B cell (primary cell): Measurements from ENCODE around the gene CSNK1G1. TPM values are rescaled to one million over a fixed set of nuclear protein-coding genes. Genes with fewer than 3 reads are reported as not detected.

Experiments
- ATAC-seq: fragments of 200-7000 bp; cut with Tn5 transposase; one replicate; pipeline ENCODE4 v1.10.0; 2021; ENCODE audit warnings: low read depth, mild to moderate bottlenecking, moderate number of reproducible peaks, moderate library complexity
- CTCF ChIA-PET: fragments of 350-600 bp; sonication (Branson Sonifier 250); formaldehyde crosslinking; loops from one replicate; lab custom pipeline; 2021; ENCODE audit warnings: antibody characterized with exemption, inconsistent platforms; lab: Charles Lee
- POLR2A ChIA-PET: fragments of 350-600 bp; sonication (Branson Sonifier 250); formaldehyde crosslinking; loops from one replicate; lab custom pipeline; 2021; ENCODE audit warnings: antibody characterized with exemption; lab: Charles Lee
- DNase-seq: peaks from one replicate; pipeline ENCODE4 v3.0.0; 2013
- H2AFZ ChIP-seq: 2 replicates; pipeline ENCODE4 v1.6.1; 2012; ENCODE audit warnings: mild to moderate bottlenecking, low read depth, low read length; ENCODE audit not compliant: insufficient read depth, poor library complexity, severe bottlenecking
- H3K27ac ChIP-seq, 2 donors: 1 replicate in 1 of 2; 2 replicates in 1 of 2; pipeline ENCODE4 v1.5.1; 2012 to 2013; ENCODE audit warnings: low read length in 2 of 2, mild to moderate bottlenecking in 2 of 2, moderate library complexity in 1 of 2
- H3K27me3 ChIP-seq, 4 experiments: fragments of 200-600 bp in 1 of 4; sonication (generic) in 1 of 4; replicated peaks in 1 of 4; 1 replicate in 2 of 4; 2 replicates in 2 of 4; pipeline versions ENCODE4 v1.6.1 to v1.7.0; 2013 to 2016; ENCODE audit warnings: low read length in 3 of 4, mild to moderate bottlenecking in 2 of 4, mixed read lengths in 1 of 4, moderate library complexity in 1 of 4; ENCODE audit not compliant: insufficient read depth in 4 of 4, control insufficient read depth in 3 of 4; ENCODE audit errors: control extremely low read depth in 1 of 4
- H3K36me3 ChIP-seq, 2 experiments: replicated peaks in 1 of 2; 1 replicate in 1 of 2; 2 replicates in 1 of 2; pipeline versions ENCODE4 v1.6.1 to v1.7.1; 2013; ENCODE audit warnings: low read length in 1 of 2; ENCODE audit not compliant: insufficient read depth in 2 of 2, control insufficient read depth in 1 of 2; ENCODE audit errors: control extremely low read depth in 1 of 2, extremely low read depth in 1 of 2
- H3K4me1 ChIP-seq, 2 donors: fragments of 200-600 bp in 1 of 2; sonication (generic) in 1 of 2; 1 replicate in 1 of 2; 2 replicates in 1 of 2; pipeline versions ENCODE4 v1.5.1 to v1.6.1; 2013 to 2017; ENCODE audit warnings: low read length in 2 of 2; ENCODE audit not compliant: control insufficient read depth in 2 of 2, insufficient read depth in 2 of 2
- H3K4me2 ChIP-seq: replicated peaks from 2 replicates; pipeline ENCODE3; 2012; ENCODE audit warnings: mild to moderate bottlenecking, low read depth, low read length; ENCODE audit not compliant: poor library complexity, severe bottlenecking
- H3K4me3 ChIP-seq, 5 experiments: fragments of 200-600 bp in 1 of 5; sonication (generic) in 1 of 5; 1 replicate in 3 of 5; 2 replicates in 2 of 5; pipeline versions ENCODE4 v1.5.1 to v1.7.0; 2011 to 2016; ENCODE audit warnings: low read length in 4 of 5, mild to moderate bottlenecking in 4 of 5, low read depth in 2 of 5, control low read depth in 1 of 5, moderate library complexity in 1 of 5; ENCODE audit not compliant: insufficient read depth in 1 of 5; ENCODE audit errors: control extremely low read depth in 1 of 5, extremely low read depth in 1 of 5
- H3K79me2 ChIP-seq: fragments of 200-600 bp; sonication (generic); one replicate; pipeline ENCODE4 v1.6.0; 2016; ENCODE audit warnings: low read length; ENCODE audit not compliant: control insufficient read depth, insufficient read depth
- H3K9ac ChIP-seq: fragments of 200-600 bp; sonication (generic); 2 replicates; pipeline ENCODE4 v1.6.1; 2017; ENCODE audit warnings: mild to moderate bottlenecking, low read length, moderate library complexity
- H3K9me3 ChIP-seq, 3 donors: one replicate each; pipeline versions ENCODE4 v1.6.1 to v1.7.1; 2013; ENCODE audit warnings: low read length in 2 of 3; ENCODE audit not compliant: control insufficient read depth in 2 of 3, insufficient read depth in 1 of 3; ENCODE audit errors: control extremely low read depth in 1 of 3
- H4K20me1 ChIP-seq: 2 replicates; pipeline ENCODE4 v1.6.0; 2012; ENCODE audit warnings: mild to moderate bottlenecking, low read length; ENCODE audit not compliant: insufficient read depth, control insufficient read depth, poor library complexity, severe bottlenecking
- H3K27ac Mint-ChIP-seq: one replicate; pipeline ENCODE4 v1.8.0; 2021; ENCODE audit warnings: mixed read lengths
- H3K27me3 Mint-ChIP-seq: one replicate; pipeline ENCODE4 v1.8.0; 2021; ENCODE audit warnings: mixed read lengths
- H3K4me1 Mint-ChIP-seq: one replicate; pipeline ENCODE4 v1.8.0; 2021; ENCODE audit warnings: mixed read lengths
- H3K4me3 Mint-ChIP-seq: one replicate; pipeline ENCODE4 v1.8.0; 2021; ENCODE audit warnings: mixed read lengths
- H3K9me3 Mint-ChIP-seq: one replicate; pipeline ENCODE4 v1.8.0; 2022; ENCODE audit warnings: mixed read lengths; ENCODE audit not compliant: insufficient read depth
- EZH2 ChIP-seq: IDR thresholded peaks from 2 replicates; pipeline ENCODE4 v1.6.1; 2012; ENCODE audit warnings: borderline replicate concordance, low read depth, mild to moderate bottlenecking, moderate library complexity, low read length; ENCODE audit not compliant: insufficient read depth, poor library complexity, severe bottlenecking
- WGBS: methylation state at CpG from one replicate; pipeline ENCODE4 v1.1.5; 2013; ENCODE audit warnings: missing lambda C conversion rate; ENCODE audit not compliant: insufficient coverage; 5-methylcytosine and 5-hydroxymethylcytosine counted together
- intact Hi-C: fragments of 100-400 bp; cut with micrococcal nuclease; formaldehyde crosslinking; loops from one replicate; pipeline ENCODE4 v1.10.0; 2022
- polyA plus RNA-seq: library from polyadenylated mRNA; depleted of rRNA; stranded (reverse); fragments of >200 nt; gene quantifications from 2 replicates; pipeline ENCODE4 v1.2.3, GENCODE V29; 2012
- total RNA-seq, 2 donors: library from RNA; stranded (reverse); fragments of 120-200 nt in 1 of 2; gene quantifications; 1 replicate in 1 of 2; 2 replicates in 1 of 2; pipeline versions ENCODE4 v1.2.3 to v1.2.4, GENCODE V29; 2013 to 2022
- TF ChIP-seq, protein P1 (sequence below): fragments of 200-600 bp; IDR thresholded peaks from one replicate; pipeline ENCODE4 v1.8.0; 2022; ENCODE audit warnings: antibody characterized with exemption, mild to moderate bottlenecking

The CSNK1G1 gene
- total and polyA plus RNA-seq, 2 donors (not counting 1 experiment from before 2014, with no cell fraction given) = 5.2 to 40.3 TPM

DNA sequence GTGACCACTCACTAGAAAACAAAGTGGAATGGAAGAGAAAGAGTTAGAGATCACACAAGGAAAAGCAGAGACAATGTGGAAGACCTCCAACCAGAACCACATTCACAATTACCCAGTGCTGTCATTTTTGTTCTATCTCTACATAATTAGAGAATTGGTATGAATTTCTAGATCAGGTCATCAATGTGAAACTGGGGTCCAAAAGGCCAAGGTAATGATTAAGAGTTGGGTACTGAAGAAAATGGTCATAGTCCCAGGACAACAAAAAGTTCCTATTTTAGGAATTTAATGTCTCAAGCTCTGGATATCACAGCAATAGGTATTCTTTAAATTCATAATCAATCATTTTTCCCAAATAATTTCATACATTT is 108.5 kb downstream of the CSNK1G1 start:
- no peaks in the 10 kb centered on the region for H3K27me3 Mint-ChIP-seq
- H3K9ac ChIP-seq = no peak overlapping the region

DNA sequence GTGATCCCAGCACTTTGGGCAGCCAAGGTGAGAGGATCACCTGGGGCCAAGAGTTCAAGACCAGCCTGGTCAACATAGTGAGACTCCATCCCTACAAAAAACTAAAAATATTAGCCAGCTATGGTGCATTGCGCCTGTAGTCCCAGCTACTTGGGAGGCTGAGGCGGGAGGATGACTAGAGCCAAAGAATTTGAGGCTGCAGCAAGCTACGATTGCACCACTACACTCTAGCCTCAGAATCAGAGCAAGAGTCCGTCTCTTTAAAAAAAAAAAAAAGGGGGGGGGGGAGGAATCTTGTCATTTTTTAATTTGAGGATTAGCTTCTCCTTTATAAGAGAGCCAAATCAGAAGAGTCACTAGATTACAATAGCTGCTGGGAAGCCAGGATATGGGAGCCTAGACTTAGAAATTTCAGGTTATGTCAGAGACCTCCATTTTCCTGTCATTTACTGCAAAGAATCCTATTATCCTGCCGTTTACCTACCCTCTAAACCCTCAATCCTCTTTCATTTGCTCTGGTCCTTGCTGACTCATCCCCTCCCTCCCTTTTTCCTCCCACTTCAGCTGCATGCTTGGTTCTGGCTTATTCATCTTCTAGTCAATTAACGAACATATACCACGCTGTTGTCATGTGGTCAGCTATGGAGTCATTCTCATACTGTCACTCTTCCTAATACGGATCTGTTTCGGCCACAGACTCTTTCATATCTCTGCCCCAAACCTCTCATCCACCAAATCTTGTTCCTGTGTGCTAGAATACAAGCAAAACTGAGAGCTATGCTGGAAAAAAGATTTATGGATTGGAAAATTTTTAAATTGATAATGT is 109.4 kb downstream of the CSNK1G1 start:
- intact Hi-C loops = no loop called here
- H3K9me3 Mint-ChIP-seq = no peaks in the 10 kb centered on the region
- no peaks in the 10 kb centered on the region for H3K27me3 ChIP-seq
- H3K4me1 Mint-ChIP-seq = peaks cover 15% of the 10 kb centered on the region
- no peak overlapping the region for H3K27ac ChIP-seq
- DNase-seq (no peak), ATAC-seq (no peak)
- CTCF ChIA-PET = no interaction called here
- POLR2A ChIA-PET = interaction anchor here (0.7 kb wide), 1 partner anchor 772 kb away, joined by 3 read pairs; no protein-coding TSS in a partner anchor
- no peaks in the 10 kb centered on the region for H3K27me3 Mint-ChIP-seq
- TF ChIP-seq, protein P1, sequence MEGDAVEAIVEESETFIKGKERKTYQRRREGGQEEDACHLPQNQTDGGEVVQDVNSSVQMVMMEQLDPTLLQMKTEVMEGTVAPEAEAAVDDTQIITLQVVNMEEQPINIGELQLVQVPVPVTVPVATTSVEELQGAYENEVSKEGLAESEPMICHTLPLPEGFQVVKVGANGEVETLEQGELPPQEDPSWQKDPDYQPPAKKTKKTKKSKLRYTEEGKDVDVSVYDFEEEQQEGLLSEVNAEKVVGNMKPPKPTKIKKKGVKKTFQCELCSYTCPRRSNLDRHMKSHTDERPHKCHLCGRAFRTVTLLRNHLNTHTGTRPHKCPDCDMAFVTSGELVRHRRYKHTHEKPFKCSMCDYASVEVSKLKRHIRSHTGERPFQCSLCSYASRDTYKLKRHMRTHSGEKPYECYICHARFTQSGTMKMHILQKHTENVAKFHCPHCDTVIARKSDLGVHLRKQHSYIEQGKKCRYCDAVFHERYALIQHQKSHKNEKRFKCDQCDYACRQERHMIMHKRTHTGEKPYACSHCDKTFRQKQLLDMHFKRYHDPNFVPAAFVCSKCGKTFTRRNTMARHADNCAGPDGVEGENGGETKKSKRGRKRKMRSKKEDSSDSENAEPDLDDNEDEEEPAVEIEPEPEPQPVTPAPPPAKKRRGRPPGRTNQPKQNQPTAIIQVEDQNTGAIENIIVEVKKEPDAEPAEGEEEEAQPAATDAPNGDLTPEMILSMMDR = no peak
- TF ChIP-seq EZH2 = no peak
- peaks cover 22% of the 10 kb centered on the region for H3K79me2 ChIP-seq
- no peak overlapping the region for H3K4me3 Mint-ChIP-seq
- 63% methylated on average over 4 of the region's 9 CpGs for WGBS
- no peaks in the 10 kb centered on the region for H4K20me1 ChIP-seq
- H3K4me3 ChIP-seq = no peak overlapping the region
- no peaks in the 10 kb centered on the region for H3K9me3 ChIP-seq
- no peaks in the 10 kb centered on the region for H3K4me1 ChIP-seq
- no peak overlapping the region for H3K27ac Mint-ChIP-seq
- H3K4me2 ChIP-seq = no peak overlapping the region
- no peak overlapping the region for H2AFZ ChIP-seq
- H3K9ac ChIP-seq = no peak overlapping the region
- H3K36me3 ChIP-seq = peaks cover 1 to 16% of the 10 kb centered on the region in 2 experiments

More for the DNA sequence above, 108.5 kb downstream of the CSNK1G1 start:
- Histone ChIP-seq H3K36me3 (peaks cover 1 to 17% of the 10 kb centered on the region in 2 experiments), H3K4me2 (no peak overlapping the region), H3K27ac (no peak overlapping the region), H3K27me3 (no peaks in the 10 kb centered on the region), H2AFZ (no peak overlapping the region), H3K9me3 (no peaks in the 10 kb centered on the region), H4K20me1 (no peaks in the 10 kb centered on the region), H3K79me2 (peaks cover 14% of the 10 kb centered on the region), H3K4me3 (no peak overlapping the region), H3K4me1 (no peaks in the 10 kb centered on the region)
- H3K4me1 Mint-ChIP-seq = peaks cover 13% of the 10 kb centered on the region
- ATAC-seq (no peak), DNase-seq (no peak)
- TF ChIP-seq, protein P1 = no peak
- TF ChIP-seq EZH2 = no peak
- CTCF ChIA-PET = no interaction called here
- H3K4me3 Mint-ChIP-seq = no peak overlapping the region
- POLR2A ChIA-PET = no interaction called here
- intact Hi-C loops = no loop called here
- no peaks in the 10 kb centered on the region for H3K9me3 Mint-ChIP-seq
- H3K27ac Mint-ChIP-seq = no peak overlapping the region
